BLaER1 (cell line): Measurements from ENCODE around the gene PHACTR4.
A peak's percentile ranks its signal among the peaks of the same experiment; 100 is the strongest.
"Not testable (repeated sequence)": the region's sequence is repeated elsewhere in the genome, so short reads cannot be mapped to it uniquely, and the experiment has no call there.

Experiments
- H3K27ac ChIP-seq: shearing (Covaris generic); formaldehyde crosslinking; 2 replicates; pipeline ENCODE4 v1.8.1; 2022
- H3K27me3 ChIP-seq: shearing (Covaris generic); formaldehyde crosslinking; 2 replicates; pipeline ENCODE4 v1.8.1; 2022
- H3K36me3 ChIP-seq: shearing (Covaris generic); formaldehyde crosslinking; 2 replicates; pipeline ENCODE4 v1.8.1; 2022
- H3K4me1 ChIP-seq: shearing (Covaris generic); formaldehyde crosslinking; 2 replicates; pipeline ENCODE4 v1.8.1; 2022
- H3K4me2 ChIP-seq: shearing (Covaris generic); formaldehyde crosslinking; 2 replicates; pipeline ENCODE4 v1.8.1; 2022
- H3K4me3 ChIP-seq: shearing (Covaris generic); formaldehyde crosslinking; 2 replicates; pipeline ENCODE4 v1.8.1; 2022
- H3K9ac ChIP-seq: shearing (Covaris generic); formaldehyde crosslinking; 2 replicates; pipeline ENCODE4 v1.8.1; 2022
- H3K9me3 ChIP-seq: shearing (Covaris generic); formaldehyde crosslinking; 2 replicates; pipeline ENCODE4 v1.8.1; 2022
- H4K20me1 ChIP-seq: shearing (Covaris generic); formaldehyde crosslinking; 2 replicates; pipeline ENCODE4 v1.8.1; 2022
- Cebpa-rat ChIP-seq: shearing (Covaris generic); IDR thresholded peaks from 2 replicates; pipeline ENCODE4 v1.8.1; 2022

PHACTR4 gene

GRCh38 chr1:28370239-28371009 is 884 bp downstream of the PHACTR4 start:
- H3K9ac ChIP-seq: peak overlapping the region; percentile 99
- peaks cover 28% of the 10 kb centered on the region for H4K20me1 ChIP-seq
- no peaks in the 10 kb centered on the region for H3K9me3 ChIP-seq
- TF ChIP-seq Cebpa-rat: no peak
- H3K27ac ChIP-seq: peak overlapping the region; percentile 98
- H3K4me1 ChIP-seq: peaks cover 67% of the 10 kb centered on the region
- H3K36me3 ChIP-seq: peaks cover 16% of the 10 kb centered on the region
- peak overlapping the region; percentile 87 for H3K4me2 ChIP-seq
- no peaks in the 10 kb centered on the region for H3K27me3 ChIP-seq
- peak overlapping the region; percentile 88 for H3K4me3 ChIP-seq

- no peak for TF ChIP-seq Cebpa-rat
- peak overlapping the region; percentile 88 for H3K4me3 ChIP-seq
- no peaks in the 10 kb centered on the region for H3K27me3 ChIP-seq
- H3K9ac ChIP-seq: peak overlapping the region; percentile 99
- H4K20me1 ChIP-seq: peaks cover 34% of the 10 kb centered on the region
- peak overlapping the region; percentile 87 for H3K4me2 ChIP-seq
- no peak overlapping the region for H3K27ac ChIP-seq
- no peaks in the 10 kb centered on the region for H3K9me3 ChIP-seq
- peaks cover 67% of the 10 kb centered on the region for H3K4me1 ChIP-seq
- peaks cover 20% of the 10 kb centered on the region for H3K36me3 ChIP-seq
Observed at GRCh38 chr1:28371010-28371377, 1.5 kb downstream of the PHACTR4 start.

GRCh38 chr1:28373450-28373849 is 3.9 kb downstream of the PHACTR4 start:
- H3K27ac ChIP-seq: 0 out of 2 replicates have a peak overlapping the region, but pooled peaks have one; percentile 26
- H3K9me3 ChIP-seq, H3K4me3 ChIP-seq, H3K27me3 ChIP-seq, H3K9ac ChIP-seq: not testable (repeated sequence)
- peaks cover 67% of the 10 kb centered on the region for H3K4me1 ChIP-seq
- peaks cover 51% of the 10 kb centered on the region for H4K20me1 ChIP-seq
- H3K4me2 ChIP-seq: peak overlapping the region; percentile 19; the same call in 1 of the 2 replicates
- H3K36me3 ChIP-seq: peaks cover 33% of the 10 kb centered on the region

GRCh38 chr1:28374297-28374696 is 4.8 kb downstream of the PHACTR4 start:
- H3K27ac ChIP-seq: no peak overlapping the region
- no peaks in the 10 kb centered on the region for H3K27me3 ChIP-seq
- H3K9me3 ChIP-seq: no peaks in the 10 kb centered on the region
- H3K9ac ChIP-seq: no peak overlapping the region
- no peak overlapping the region for H3K4me2 ChIP-seq
- no peak overlapping the region for H3K4me3 ChIP-seq
- no peak for TF ChIP-seq Cebpa-rat
- H3K4me1 ChIP-seq: peaks cover 70% of the 10 kb centered on the region
- H3K36me3 ChIP-seq: peaks cover 33% of the 10 kb centered on the region
- peaks cover 60% of the 10 kb centered on the region for H4K20me1 ChIP-seq

GRCh38 chr1:28375598-28375997 is 6.1 kb downstream of the PHACTR4 start:
- H3K4me3 ChIP-seq, H3K9me3 ChIP-seq, H3K27me3 ChIP-seq, H3K9ac ChIP-seq: not testable (repeated sequence)
- peaks cover 65% of the 10 kb centered on the region for H4K20me1 ChIP-seq
- H3K4me2 ChIP-seq: peak overlapping the region; percentile 45
- H3K36me3 ChIP-seq: peaks cover 36% of the 10 kb centered on the region
- peaks cover 69% of the 10 kb centered on the region for H3K4me1 ChIP-seq
- H3K27ac ChIP-seq: 0 out of 2 replicates have a peak overlapping the region, but pooled peaks have one; percentile 26

GRCh38 chr1:28376195-28376594 is 6.7 kb downstream of the PHACTR4 start:
- not testable (repeated sequence) for H3K27ac ChIP-seq

GRCh38 chr1:28378906-28379305 is 9.4 kb downstream of the PHACTR4 start:
- H3K4me2 ChIP-seq: peak overlapping the region; percentile 53

More at GRCh38 chr1:28376195-28376594, 6.7 kb downstream of the PHACTR4 start:
- H4K20me1 ChIP-seq: peaks cover 66% of the 10 kb centered on the region
- H3K9me3 ChIP-seq, H3K4me3 ChIP-seq, H3K9ac ChIP-seq, H3K27me3 ChIP-seq, H3K4me2 ChIP-seq: not testable (repeated sequence)
- H3K36me3 ChIP-seq: peaks cover 42% of the 10 kb centered on the region
- H3K4me1 ChIP-seq: peaks cover 63% of the 10 kb centered on the region

GRCh38 chr1:28380394-28380793 is 10.9 kb downstream of the PHACTR4 start:
- Histone ChIP-seq H3K4me3 (no peak overlapping the region), H3K4me1 (peaks cover 22% of the 10 kb centered on the region), H3K9ac (no peak overlapping the region), H3K27me3 (no peaks in the 10 kb centered on the region), H3K27ac (no peak overlapping the region), H3K4me2 (no peak overlapping the region), H4K20me1 (peaks cover 87% of the 10 kb centered on the region), H3K36me3 (peaks cover 65% of the 10 kb centered on the region), H3K9me3 (peaks cover 31% of the 10 kb centered on the region)
- TF ChIP-seq Cebpa-rat: no peak

More at GRCh38 chr1:28378906-28379305, 9.4 kb downstream of the PHACTR4 start:
- Histone ChIP-seq H3K4me1 (peaks cover 37% of the 10 kb centered on the region), H4K20me1 (peaks cover 75% of the 10 kb centered on the region), H3K27ac (peak overlapping the region; percentile 8), H3K36me3 (peaks cover 52% of the 10 kb centered on the region), H3K9me3 (peaks cover 24% of the 10 kb centered on the region), H3K4me3 (no peak overlapping the region), H3K9ac (no peak overlapping the region), H3K27me3 (no peaks in the 10 kb centered on the region)
- no peak for TF ChIP-seq Cebpa-rat

GRCh38 chr1:28383785-28384184 is 14.2 kb downstream of the PHACTR4 start:
- Histone ChIP-seq H4K20me1 (peaks cover 94% of the 10 kb centered on the region), H3K36me3 (peaks cover 60% of the 10 kb centered on the region), H3K9me3 (peaks cover 38% of the 10 kb centered on the region)
- H3K27me3 ChIP-seq, H3K9ac ChIP-seq, H3K4me2 ChIP-seq, H3K4me1 ChIP-seq, H3K27ac ChIP-seq, H3K4me3 ChIP-seq: not testable (repeated sequence)

GRCh38 chr1:28392027-28392652 is 22.6 kb downstream of the PHACTR4 start:
- H3K36me3 ChIP-seq: peaks cover 48% of the 10 kb centered on the region
- peaks cover 7% of the 10 kb centered on the region for H3K4me1 ChIP-seq
- H3K9me3 ChIP-seq: 0 out of 2 replicates have a peak, but pooled peaks cover 9% of the 10 kb centered on the region
- H3K4me2 ChIP-seq: no peak overlapping the region
- no peak overlapping the region for H3K4me3 ChIP-seq
- no peak overlapping the region for H3K27ac ChIP-seq
- H3K9ac ChIP-seq: no peak overlapping the region
- no peaks in the 10 kb centered on the region for H3K27me3 ChIP-seq
- peaks cover 84% of the 10 kb centered on the region for H4K20me1 ChIP-seq
- no peak for TF ChIP-seq Cebpa-rat
